Measurements from ENCODE around the gene KNSTRN.

DNA sequence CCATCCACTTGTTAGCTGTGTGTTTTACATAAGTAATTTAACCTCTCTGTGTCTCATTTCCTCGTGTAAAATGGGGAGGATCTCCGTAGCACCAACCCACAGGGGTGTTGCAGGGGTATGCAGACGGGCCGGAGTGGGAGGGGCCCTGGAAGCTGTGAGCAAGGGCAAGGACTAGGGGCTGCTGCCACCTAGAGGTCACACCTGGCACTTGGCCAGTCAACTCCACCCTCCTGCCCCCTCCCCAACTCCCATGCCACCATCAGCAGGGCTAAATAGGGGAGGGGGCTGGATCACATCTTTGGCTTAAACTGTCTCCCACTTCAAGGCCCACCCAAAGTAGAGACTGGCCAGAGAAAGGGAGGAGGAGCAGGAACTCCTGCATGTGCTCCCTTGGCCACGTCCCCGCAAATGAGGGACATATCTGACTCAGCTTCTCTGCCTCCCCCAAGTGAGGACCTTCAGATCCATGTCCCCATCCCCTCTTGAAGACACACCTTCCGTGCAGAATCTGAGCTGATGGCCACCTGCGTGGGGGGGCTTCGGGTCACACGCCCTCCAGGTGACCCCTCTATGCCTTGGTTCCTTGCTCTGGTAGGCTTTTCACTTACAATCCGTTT lies 44.4 kb upstream of the KNSTRN start:
- peak; percentile 67 to 74 (median 68) for TF ChIP-seq CTCF (IDR thresholded peaks at IDR 0.05)
- no peak for TF ChIP-seq EP300 (IDR thresholded peaks at IDR 0.05)
